SJSA1 (cell line): ENCODE results near the gene MCM9. TPM values are rescaled to one million over a fixed set of nuclear protein-coding genes. Genes with fewer than 3 reads are reported as not detected.

ENCODE experiments used
- DNase-seq, 2 experiments: peaks; one replicate each; pipeline ENCODE4 v3.0.0-alpha.2; 2015 to 2020; ENCODE audit warnings: low spot score in 2 of 2, low read depth in 1 of 2
- H3K27ac ChIP-seq: fragments of 250-450 bp; sonication (Bioruptor Pico); 2 replicates; pipeline ENCODE4 v1.5.1; 2020; ENCODE audit warnings: mild to moderate bottlenecking, moderate library complexity
- H3K27me3 ChIP-seq: fragments of 250-450 bp; sonication (Bioruptor Pico); replicated peaks from 2 replicates; pipeline ENCODE4 v1.5.1; 2020; ENCODE audit warnings: mild to moderate bottlenecking, moderate library complexity
- H3K36me3 ChIP-seq: fragments of 250-450 bp; sonication (Bioruptor Pico); 2 replicates; pipeline ENCODE4 v1.5.1; 2020; ENCODE audit warnings: mild to moderate bottlenecking
- H3K4me1 ChIP-seq: fragments of 250-450 bp; sonication (Bioruptor Pico); replicated peaks from 2 replicates; pipeline ENCODE4 v1.6.1; 2021; ENCODE audit warnings: mild to moderate bottlenecking
- H3K4me3 ChIP-seq: fragments of 250-450 bp; sonication (Bioruptor Pico); 2 replicates; pipeline ENCODE4 v1.5.1; 2020; ENCODE audit warnings: mild to moderate bottlenecking
- H3K9me3 ChIP-seq: fragments of 250-450 bp; sonication (Bioruptor Pico); replicated peaks from 2 replicates; pipeline ENCODE4 v1.5.1; 2020; ENCODE audit warnings: mild to moderate bottlenecking
- total RNA-seq: library from RNA; depleted of rRNA; stranded (reverse); fragments of >200 nt; shearing (Covaris generic); gene quantifications from 2 replicates; pipeline ENCODE4 v1.2.3, GENCODE V29; 2014

MCM9 gene
- total RNA-seq, 1 experiment from 2014 or later: 8.0 TPM

DNA sequence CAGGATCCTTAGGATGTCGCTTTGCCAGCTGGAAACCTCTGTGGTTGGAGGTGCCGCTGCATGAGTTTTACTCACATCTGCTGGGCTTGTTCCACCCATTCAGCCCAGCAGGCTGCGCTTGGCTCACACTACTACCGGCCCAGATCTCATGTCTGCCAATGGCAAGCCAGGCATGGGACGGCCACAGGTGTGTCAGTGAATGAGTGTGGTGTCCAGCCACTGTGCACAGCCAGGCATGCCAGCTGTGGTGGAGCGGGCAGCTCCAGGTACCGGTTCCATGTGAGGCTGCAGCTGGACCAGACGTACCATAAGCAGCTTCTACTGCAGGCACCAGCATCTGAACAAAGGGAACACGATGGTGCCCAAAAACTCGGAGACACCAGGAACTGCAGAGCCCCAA, 74.1 kb downstream of the MCM9 start:
- Histone ChIP-seq H3K9me3 (no peaks in the 10 kb centered on the region), H3K36me3 (no peaks in the 10 kb centered on the region), H3K27ac (no peak overlapping the region), H3K4me1 (no peaks in the 10 kb centered on the region), H3K4me3 (no peak overlapping the region), H3K27me3 (no peaks in the 10 kb centered on the region)
- DNase-seq: no peak

- no peaks in the 10 kb centered on the region for H3K36me3 ChIP-seq
- no peak for DNase-seq
- H3K27me3 ChIP-seq: no peaks in the 10 kb centered on the region
- no peaks in the 10 kb centered on the region for H3K9me3 ChIP-seq
- H3K4me3 ChIP-seq: no peak overlapping the region
- H3K27ac ChIP-seq: no peak overlapping the region
- H3K4me1 ChIP-seq: no peaks in the 10 kb centered on the region
These were observed 74.6 kb downstream of the MCM9 start for GRCh38 chr6:118860363-118860762.

- Histone ChIP-seq H3K9me3 (no peaks in the 10 kb centered on the region), H3K4me1 (no peaks in the 10 kb centered on the region), H3K27ac (no peak overlapping the region), H3K4me3 (no peak overlapping the region), H3K36me3 (no peaks in the 10 kb centered on the region), H3K27me3 (no peaks in the 10 kb centered on the region)
- no peak for DNase-seq
These were observed 75.4 kb downstream of the MCM9 start for GRCh38 chr6:118859517-118860064.

DNA sequence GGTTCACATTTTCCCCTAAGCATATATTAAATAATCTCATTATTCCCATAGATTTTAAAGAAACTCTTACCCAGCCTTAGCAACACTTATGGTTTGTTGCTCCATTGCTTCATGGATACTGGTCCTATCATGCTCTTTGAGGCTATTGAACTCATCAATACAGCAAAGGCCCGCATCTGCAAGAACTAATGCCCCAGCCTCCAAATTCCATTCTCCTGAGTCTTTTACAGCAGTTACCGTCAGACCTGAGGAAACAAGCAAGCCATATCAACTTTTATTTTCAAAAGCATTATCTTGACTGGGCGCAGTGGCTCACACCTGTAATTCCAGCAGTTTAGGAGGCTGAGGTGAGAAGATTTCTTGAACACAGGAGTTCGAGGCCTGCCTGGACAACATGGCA, 78.7 kb downstream of the MCM9 start:
- Histone ChIP-seq H3K27ac (no peak overlapping the region), H3K27me3 (no peaks in the 10 kb centered on the region)
- no peak for DNase-seq

DNA sequence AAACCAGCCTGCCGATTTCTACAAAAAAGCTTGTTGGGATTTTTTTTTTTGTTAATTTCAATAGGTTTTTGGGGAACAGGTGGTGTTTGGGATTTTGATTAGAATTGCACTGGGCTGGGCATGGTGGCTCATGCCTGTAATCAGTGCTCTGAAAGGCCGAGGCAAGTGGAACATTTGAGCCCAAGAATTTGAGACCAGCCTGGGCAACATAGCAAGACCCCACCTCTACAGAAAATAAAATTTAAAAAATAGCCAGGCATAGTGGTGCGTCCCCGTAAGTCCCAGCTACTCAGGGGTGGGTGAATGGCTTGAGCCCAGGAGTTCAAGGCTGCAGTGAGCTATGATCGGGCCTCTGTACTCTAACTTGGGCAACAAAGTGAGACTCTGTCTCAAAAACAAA, 81.6 kb downstream of the MCM9 start:
- Histone ChIP-seq H3K9me3 (no peaks in the 10 kb centered on the region), H3K27ac (no peak overlapping the region), H3K4me3 (no peak overlapping the region), H3K4me1 (no peaks in the 10 kb centered on the region), H3K27me3 (no peaks in the 10 kb centered on the region), H3K36me3 (no peaks in the 10 kb centered on the region)
- DNase-seq: no peak

More for the DNA sequence above, 78.7 kb downstream of the MCM9 start:
- Histone ChIP-seq H3K9me3 (no peaks in the 10 kb centered on the region), H3K36me3 (no peaks in the 10 kb centered on the region), H3K4me3 (no peak overlapping the region), H3K4me1 (no peaks in the 10 kb centered on the region)

DNA sequence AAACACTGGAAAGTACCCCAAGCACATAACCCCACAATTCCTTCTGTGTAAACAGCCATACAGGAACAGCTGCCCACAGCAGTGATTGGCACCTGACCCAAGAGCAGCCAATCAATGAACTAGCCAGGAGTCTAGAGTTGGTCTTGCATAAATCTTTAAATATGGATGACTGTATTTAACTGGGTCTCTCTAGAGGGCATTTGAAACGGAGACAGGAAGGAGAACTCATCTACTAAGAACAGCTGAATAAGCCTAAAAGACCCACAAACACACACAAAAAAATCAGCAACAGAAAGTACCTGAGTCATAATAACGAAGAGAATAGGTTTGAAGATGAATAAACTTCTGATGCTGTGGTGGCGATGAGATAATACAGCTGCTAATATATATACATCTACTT, 90.0 kb downstream of the MCM9 start:
- no peaks in the 10 kb centered on the region for H3K36me3 ChIP-seq
- H3K4me1 ChIP-seq: no peaks in the 10 kb centered on the region
- DNase-seq: no peak
- H3K27ac ChIP-seq: no peak overlapping the region
- H3K27me3 ChIP-seq: no peaks in the 10 kb centered on the region
- no peak overlapping the region for H3K4me3 ChIP-seq
- H3K9me3 ChIP-seq: 0 out of 2 replicates have a peak, but pooled peaks cover 2% of the 10 kb centered on the region

- no peak overlapping the region for H3K27ac ChIP-seq
- 0 out of 2 replicates have a peak, but pooled peaks cover 2% of the 10 kb centered on the region for H3K9me3 ChIP-seq
- H3K4me1 ChIP-seq: no peaks in the 10 kb centered on the region
- no peak overlapping the region for H3K4me3 ChIP-seq
- no peaks in the 10 kb centered on the region for H3K27me3 ChIP-seq
- no peak for DNase-seq
- no peaks in the 10 kb centered on the region for H3K36me3 ChIP-seq
These were observed 91.1 kb downstream of the MCM9 start for GRCh38 chr6:118843685-118844390.

GRCh38 chr6:118830691-118831090, 104.3 kb downstream of the MCM9 start:
- no peak overlapping the region for H3K27ac ChIP-seq
- no peak overlapping the region for H3K4me3 ChIP-seq
- no peaks in the 10 kb centered on the region for H3K9me3 ChIP-seq
- DNase-seq: no peak
- peaks cover 13% of the 10 kb centered on the region for H3K36me3 ChIP-seq
- no peaks in the 10 kb centered on the region for H3K4me1 ChIP-seq
- H3K27me3 ChIP-seq: no peaks in the 10 kb centered on the region

DNA sequence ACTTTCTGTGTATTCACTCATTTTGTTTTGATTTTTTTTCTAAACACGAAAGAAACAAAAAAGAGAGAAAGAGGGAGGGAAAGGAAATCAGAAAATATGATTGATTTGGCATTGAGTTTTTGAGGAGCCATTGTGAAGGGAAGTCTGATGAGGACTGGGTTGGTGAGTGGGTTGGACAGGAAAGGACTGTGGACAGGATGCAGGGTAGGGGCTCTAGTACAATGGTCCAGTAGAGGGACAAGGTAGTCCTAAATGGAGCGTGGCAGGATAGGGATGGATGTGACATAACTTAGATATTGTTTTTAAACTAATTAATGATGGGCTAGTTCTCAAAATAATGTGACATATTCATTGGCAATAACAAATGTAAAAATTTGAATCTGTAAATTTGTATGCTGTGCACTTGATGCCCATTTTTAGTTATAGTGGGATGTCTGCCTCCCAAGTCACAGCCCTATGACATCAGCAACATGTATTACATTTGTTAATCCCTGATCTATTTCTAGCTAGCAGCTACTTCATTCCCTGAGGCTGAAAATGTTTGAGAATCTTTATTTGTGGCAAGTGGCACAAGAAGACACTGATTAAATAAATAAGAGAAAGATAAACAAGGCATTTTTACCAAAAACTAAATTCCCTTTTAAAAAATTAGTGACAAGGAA, 105.0 kb downstream of the MCM9 start:
- Histone ChIP-seq H3K4me1 (no peaks in the 10 kb centered on the region), H3K36me3 (peaks cover 20% of the 10 kb centered on the region), H3K27ac (no peak overlapping the region), H3K9me3 (no peaks in the 10 kb centered on the region), H3K27me3 (no peaks in the 10 kb centered on the region), H3K4me3 (no peak overlapping the region)
- no peak for DNase-seq

GRCh38 chr6:118826096-118826495, 108.9 kb downstream of the MCM9 start:
- DNase-seq: no peak
- Histone ChIP-seq H3K9me3 (no peaks in the 10 kb centered on the region), H3K4me1 (no peaks in the 10 kb centered on the region), H3K4me3 (no peak overlapping the region), H3K27ac (no peak overlapping the region), H3K27me3 (no peaks in the 10 kb centered on the region), H3K36me3 (peaks cover 20% of the 10 kb centered on the region)

- no peak overlapping the region for H3K27ac ChIP-seq
- no peak overlapping the region for H3K4me3 ChIP-seq
- H3K9me3 ChIP-seq: no peaks in the 10 kb centered on the region
- no peaks in the 10 kb centered on the region for H3K4me1 ChIP-seq
- H3K36me3 ChIP-seq: peaks cover 20% of the 10 kb centered on the region
- DNase-seq: no peak
- no peaks in the 10 kb centered on the region for H3K27me3 ChIP-seq
These were observed 109.3 kb downstream of the MCM9 start for GRCh38 chr6:118825661-118826060.

DNA sequence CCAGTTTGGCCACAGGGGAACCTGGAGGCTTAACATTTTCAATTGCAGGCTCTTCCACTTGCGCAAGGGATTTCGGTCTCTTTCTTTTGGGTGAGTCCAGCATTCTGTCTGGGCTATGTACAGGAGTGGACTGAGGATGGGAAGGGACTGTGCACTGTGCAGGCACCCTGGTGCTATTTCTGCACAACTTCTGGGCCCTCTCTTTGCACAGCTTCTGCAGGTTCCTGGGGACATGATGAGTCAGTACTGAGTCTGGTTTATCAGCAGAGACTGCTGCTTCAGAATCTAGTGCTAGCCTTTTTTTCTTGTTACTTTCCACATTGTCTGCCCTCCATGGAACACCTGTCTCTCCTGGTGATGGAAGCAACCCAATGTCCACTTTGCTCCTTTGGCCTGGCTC, 119.5 kb downstream of the MCM9 start:
- H3K9me3 ChIP-seq: no peaks in the 10 kb centered on the region
- no peaks in the 10 kb centered on the region for H3K4me1 ChIP-seq
- no peak overlapping the region for H3K27ac ChIP-seq
- H3K4me3 ChIP-seq: no peak overlapping the region
- DNase-seq: no peak
- H3K27me3 ChIP-seq: no peaks in the 10 kb centered on the region
- peaks cover 3% of the 10 kb centered on the region; the same call in 1 of the 2 replicates for H3K36me3 ChIP-seq

DNA sequence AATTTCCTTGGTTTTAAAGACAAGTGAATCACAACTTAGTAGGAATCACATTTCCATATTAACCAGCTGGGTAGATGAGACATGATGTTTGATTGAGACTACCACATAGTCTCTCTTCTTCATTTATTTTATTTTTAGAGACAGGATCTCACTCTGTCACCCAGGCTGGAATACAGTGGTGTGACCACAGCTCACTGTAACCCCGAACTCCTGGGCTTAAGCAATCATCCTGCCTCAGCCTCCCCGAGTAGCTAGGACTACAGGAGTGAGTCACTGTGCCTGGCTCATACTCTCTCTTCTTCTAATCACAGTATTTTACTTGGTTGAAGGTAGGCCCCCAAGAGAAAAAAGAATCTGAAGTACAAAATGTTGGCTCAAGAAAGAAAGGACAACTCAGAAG, 121.2 kb downstream of the MCM9 start:
- DNase-seq: no peak

GRCh38 chr6:118812970-118813369, 122.0 kb downstream of the MCM9 start:
- Histone ChIP-seq H3K9me3 (no peaks in the 10 kb centered on the region), H3K27ac (no peak overlapping the region), H3K4me3 (no peak overlapping the region), H3K27me3 (no peaks in the 10 kb centered on the region), H3K4me1 (no peaks in the 10 kb centered on the region), H3K36me3 (peaks cover 3% of the 10 kb centered on the region; the same call in 1 of the 2 replicates)
- no peak for DNase-seq

More for the DNA sequence above, 121.2 kb downstream of the MCM9 start:
- Histone ChIP-seq H3K36me3 (peaks cover 3% of the 10 kb centered on the region; the same call in 1 of the 2 replicates), H3K27ac (no peak overlapping the region), H3K4me3 (no peak overlapping the region), H3K4me1 (no peaks in the 10 kb centered on the region), H3K9me3 (no peaks in the 10 kb centered on the region), H3K27me3 (no peaks in the 10 kb centered on the region)
